Small intestine (tissue), 7 donors: ENCODE data around the gene SPACA1. TPM values are rescaled to one million over a fixed set of nuclear protein-coding genes. Genes with fewer than 3 reads are reported as not detected.
A peak's percentile ranks its signal among the peaks of the same experiment; 100 is the strongest.

Experiments used
- DNase-seq, 2 donors: peaks; one replicate each; pipeline versions ENCODE4 v3.0.0 to v3.0.0-alpha.2; 2013
- FAIRE-seq: peaks from 2 replicates; lab custom pipeline; 2012; peaks lifted over from hg19 to GRCh38; lab: Jason Lieb, UNC
- H3K27ac ChIP-seq, 3 donors: one replicate each; pipeline ENCODE4 v1.5.1; 2013; ENCODE audit warnings: low read length in 2 of 3, mild to moderate bottlenecking in 2 of 3, control low read depth in 1 of 3, inconsistent platforms in 1 of 3, low read depth in 1 of 3, moderate library complexity in 1 of 3
- H3K27me3 ChIP-seq, 3 donors: one replicate each; pipeline ENCODE4 v1.6.1; 2013; ENCODE audit warnings: low read length in 3 of 3, inconsistent platforms in 1 of 3; ENCODE audit not compliant: control insufficient read depth in 3 of 3, insufficient read depth in 3 of 3
- H3K36me3 ChIP-seq, 3 donors: one replicate each; pipeline ENCODE4 v1.6.1; 2013; ENCODE audit warnings: low read length in 3 of 3, inconsistent platforms in 1 of 3, low read depth in 1 of 3, mild to moderate bottlenecking in 1 of 3, moderate library complexity in 1 of 3; ENCODE audit not compliant: control insufficient read depth in 3 of 3, insufficient read depth in 2 of 3
- H3K4me1 ChIP-seq, 3 donors: one replicate each; pipeline ENCODE4 v1.6.1; 2013; ENCODE audit warnings: low read length in 2 of 3, inconsistent platforms in 1 of 3, low read depth in 1 of 3, mild to moderate bottlenecking in 1 of 3, moderate library complexity in 1 of 3; ENCODE audit not compliant: control insufficient read depth in 3 of 3, insufficient read depth in 2 of 3
- H3K4me3 ChIP-seq, 3 donors: one replicate each; pipeline ENCODE4 v1.5.1; 2013; ENCODE audit warnings: low read length in 3 of 3, control low read depth in 1 of 3, inconsistent platforms in 1 of 3, low read depth in 1 of 3, mild to moderate bottlenecking in 1 of 3, moderate library complexity in 1 of 3
- H3K9me3 ChIP-seq, 2 donors: one replicate each; pipeline ENCODE4 v1.6.1; 2013; ENCODE audit warnings: low read depth in 1 of 2, low read length in 1 of 2; ENCODE audit not compliant: control insufficient read depth in 2 of 2, insufficient read depth in 1 of 2
- WGBS, 3 donors: extraction: QIAGEN DNeasy Blood & Tissue Kit; methylation state at CpG; one replicate each; pipeline ENCODE4 v1.1.7; 2013; 5-methylcytosine and 5-hydroxymethylcytosine counted together
- polyA plus RNA-seq, 4 donors: library from polyadenylated mRNA; stranded (reverse) in 3 of 4; unstranded in 1 of 4; fragments of 200-250 nt in 3 of 4; fragments of 120-200 nt in 1 of 4; gene quantifications; one replicate each; pipeline versions ENCODE4 v1.2.1 to v1.2.3, GENCODE V29; 2013
- donor health status: healthy with polysubstance abuse.
- donor health status: control.
- donor health status: control.
- donor health status: Bipolar disorder and iron deficiency.
- donor health status: healthy.

Gene SPACA1
- polyA plus RNA-seq, 4 donors = not detected

DNA sequence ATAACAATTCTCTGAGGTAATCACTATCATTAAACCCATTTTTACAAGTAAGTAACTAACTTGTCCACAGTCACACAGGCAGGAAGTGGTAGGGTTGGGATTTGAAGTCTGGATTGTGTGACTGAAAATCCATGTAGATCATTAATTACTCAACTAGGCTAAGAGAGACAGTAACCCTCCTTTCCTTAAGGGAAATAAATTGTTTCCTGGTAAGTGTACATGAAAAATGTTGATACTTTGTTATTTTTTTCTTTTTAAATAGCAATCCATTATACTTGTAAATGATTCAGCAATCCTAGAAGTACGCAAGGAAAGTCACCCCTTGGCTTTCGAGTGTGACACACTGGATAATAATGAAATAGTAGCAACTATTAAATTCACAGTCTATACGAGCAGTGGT lies 11.6 kb downstream of the SPACA1 start:
- no peaks in the 10 kb centered on the region for H3K27me3 ChIP-seq
- H3K36me3 ChIP-seq = no peaks in the 10 kb centered on the region
- H3K4me3 ChIP-seq = no peak overlapping the region
- H3K27ac ChIP-seq = no peak overlapping the region
- H3K4me1 ChIP-seq = no peaks in the 10 kb centered on the region
- FAIRE-seq (no peak), DNase-seq (no peak)
- WGBS, 3 donors = 75 to 80% (median 79%) methylated on average over 3 of the region's 3 CpGs
- H3K9me3 ChIP-seq = no peaks in the 10 kb centered on the region

DNA sequence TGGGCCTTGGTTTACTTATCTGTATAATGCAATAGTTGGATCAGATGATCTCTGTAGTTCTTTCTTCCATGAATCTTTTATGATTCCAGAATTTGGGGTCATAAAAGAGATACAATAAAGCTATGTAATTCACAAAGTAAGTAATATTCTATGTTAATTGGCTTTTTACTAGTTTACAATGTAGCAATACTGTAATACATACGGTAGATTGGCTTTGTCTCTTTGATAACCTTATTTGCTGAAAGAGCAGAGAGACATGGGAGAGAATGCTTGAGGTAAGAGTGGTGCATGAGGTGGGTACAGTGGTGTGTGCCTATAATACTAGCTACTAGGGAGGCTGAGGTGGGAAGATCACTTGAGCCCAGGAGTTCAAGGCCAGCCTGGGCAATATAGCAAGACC lies 14.7 kb downstream of the SPACA1 start:
- no peak overlapping the region for H3K27ac ChIP-seq
- H3K27me3 ChIP-seq = no peaks in the 10 kb centered on the region
- H3K4me1 ChIP-seq = no peaks in the 10 kb centered on the region
- no peak overlapping the region for H3K4me3 ChIP-seq
- no peaks in the 10 kb centered on the region for H3K9me3 ChIP-seq
- DNase-seq (no peak), FAIRE-seq (no peak)
- H3K36me3 ChIP-seq = no peaks in the 10 kb centered on the region
- WGBS, 3 donors = 27 to 72% (median 41%) methylated on average over 1 of the region's 1 CpG

DNA sequence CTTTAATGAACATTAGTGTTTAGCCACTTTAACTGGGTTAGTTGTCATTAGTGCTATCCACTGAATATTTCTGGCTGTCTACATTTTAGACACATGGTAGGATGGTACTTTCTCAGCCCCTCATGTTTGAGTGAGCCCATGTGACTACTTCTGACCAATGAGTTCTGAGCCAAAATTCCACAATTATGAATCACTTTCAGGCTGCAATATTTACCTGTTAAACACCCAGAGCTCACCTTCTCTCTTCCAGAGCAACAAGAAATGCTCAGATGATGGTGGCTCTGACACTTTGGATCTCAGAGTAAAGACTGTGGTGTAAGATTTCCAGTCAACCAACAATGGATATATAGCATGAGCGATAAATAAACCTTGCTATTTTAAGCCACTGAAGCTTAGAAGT lies 24.8 kb downstream of the SPACA1 start:
- Histone ChIP-seq H3K4me3 (no peak overlapping the region), H3K27ac (no peak overlapping the region), H3K27me3 (no peaks in the 10 kb centered on the region), H3K36me3 (no peaks in the 10 kb centered on the region), H3K9me3 (peaks cover 0 to 3% of the 10 kb centered on the region in 2 donors), H3K4me1 (no peaks in the 10 kb centered on the region)
- WGBS, 3 donors = 95 to 96% (median 95%) methylated on average over 1 of the region's 1 CpG
- FAIRE-seq (no peak), DNase-seq (no peak)

- H3K4me1 ChIP-seq = no peaks in the 10 kb centered on the region
- H3K9me3 ChIP-seq = no peaks in the 10 kb centered on the region
- DNase-seq (no peak), FAIRE-seq (no peak)
- 40 to 83% (median 43%) methylated on average over 1 of the region's 1 CpG for WGBS, 3 donors
- no peaks in the 10 kb centered on the region for H3K27me3 ChIP-seq
- no peak overlapping the region for H3K4me3 ChIP-seq
- no peaks in the 10 kb centered on the region for H3K36me3 ChIP-seq
- H3K27ac ChIP-seq = no peak overlapping the region
These were observed 27.1 kb downstream of the SPACA1 start for GRCh38 chr6:88074791-88075190.

GRCh38 chr6:88077305-88077704 lies 29.7 kb downstream of the SPACA1 start:
- WGBS, 3 donors = 64 to 76% (median 65%) methylated on average over 3 of the region's 3 CpGs

GRCh38 chr6:88086792-88087191 lies 39.2 kb downstream of the SPACA1 start:
- H3K27me3 ChIP-seq = no peaks in the 10 kb centered on the region
- H3K36me3 ChIP-seq = no peaks in the 10 kb centered on the region
- no peak overlapping the region for H3K4me3 ChIP-seq
- WGBS, 3 donors = 51 to 72% (median 60%) methylated on average over 2 of the region's 2 CpGs
- H3K27ac ChIP-seq = no peak overlapping the region
- DNase-seq = peak; percentile 3 to 4
- peaks cover 0 to 2% of the 10 kb centered on the region in 2 donors for H3K9me3 ChIP-seq
- no peaks in the 10 kb centered on the region for H3K4me1 ChIP-seq
- FAIRE-seq = no peak

More at GRCh38 chr6:88077305-88077704, 29.7 kb downstream of the SPACA1 start:
- Histone ChIP-seq H3K4me3 (no peak overlapping the region), H3K27me3 (no peaks in the 10 kb centered on the region), H3K27ac (no peak overlapping the region), H3K36me3 (no peaks in the 10 kb centered on the region), H3K4me1 (no peaks in the 10 kb centered on the region), H3K9me3 (no peaks in the 10 kb centered on the region)
- FAIRE-seq (no peak), DNase-seq (no peak)

GRCh38 chr6:88089708-88090107 lies 42.1 kb downstream of the SPACA1 start:
- Histone ChIP-seq H3K9me3 (no peaks in the 10 kb centered on the region), H3K27ac (no peak overlapping the region), H3K4me1 (no peaks in the 10 kb centered on the region), H3K27me3 (no peaks in the 10 kb centered on the region), H3K36me3 (no peaks in the 10 kb centered on the region), H3K4me3 (no peak overlapping the region)
- FAIRE-seq = no peak
- DNase-seq = no peak
- WGBS, 3 donors = 48 to 78% (median 75%) methylated on average over 2 of the region's 2 CpGs

DNA sequence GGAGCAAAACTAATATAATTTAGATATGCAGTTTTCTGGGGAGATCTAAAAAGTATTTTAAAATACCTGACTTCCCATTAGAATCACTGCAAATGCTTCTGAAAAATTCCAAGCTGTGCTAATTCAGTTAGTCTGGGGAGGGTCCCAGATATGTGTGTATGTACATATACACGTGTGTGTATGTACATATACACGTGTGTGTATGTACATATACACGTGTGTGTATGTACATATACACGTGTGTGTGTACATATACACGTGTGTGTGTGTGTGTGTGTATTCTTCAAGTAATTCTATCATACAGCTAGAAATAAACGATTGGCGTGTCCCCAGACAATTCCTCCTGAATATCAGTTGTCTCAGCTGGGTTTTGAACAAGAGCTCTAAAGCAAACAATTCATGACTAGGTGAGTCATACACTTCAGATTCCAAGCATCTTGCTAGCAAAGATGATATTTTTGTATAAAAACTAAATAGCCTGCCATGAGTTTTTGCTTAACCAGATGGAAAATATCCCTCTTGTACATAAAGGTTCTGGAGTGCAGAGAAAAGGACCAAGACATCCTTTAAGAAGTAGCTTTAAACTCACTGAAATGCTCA lies 58.2 kb downstream of the SPACA1 start:
- Histone ChIP-seq H3K27me3 (peaks cover 0 to 3% (median 2%) of the 10 kb centered on the region in 3 donors), H3K36me3 (no peaks in the 10 kb centered on the region), H3K4me1 (no peaks in the 10 kb centered on the region), H3K9me3 (no peaks in the 10 kb centered on the region), H3K27ac (no peak overlapping the region), H3K4me3 (no peak overlapping the region)
- WGBS, 3 donors = 76 to 82% (median 81%) methylated on average over 7 of the region's 7 CpGs
- DNase-seq (no peak), FAIRE-seq (no peak)

GRCh38 chr6:88107241-88107640 lies 59.6 kb downstream of the SPACA1 start:
- no peak for FAIRE-seq
- H3K27me3 ChIP-seq = peaks cover 0 to 3% (median 2%) of the 10 kb centered on the region in 3 donors
- H3K36me3 ChIP-seq = no peaks in the 10 kb centered on the region
- no peak for DNase-seq
- H3K4me3 ChIP-seq = no peak overlapping the region
- H3K27ac ChIP-seq = no peak overlapping the region
- H3K4me1 ChIP-seq = no peaks in the 10 kb centered on the region
- no peaks in the 10 kb centered on the region for H3K9me3 ChIP-seq
